ENCODE results near the gene LMBR1. TPM values are rescaled to one million over a fixed set of nuclear protein-coding genes. Genes with fewer than 3 reads are reported as not detected.

LMBR1 gene
- total and polyA plus RNA-seq, 2 donors: 27.7 to 29.7 TPM

DNA sequence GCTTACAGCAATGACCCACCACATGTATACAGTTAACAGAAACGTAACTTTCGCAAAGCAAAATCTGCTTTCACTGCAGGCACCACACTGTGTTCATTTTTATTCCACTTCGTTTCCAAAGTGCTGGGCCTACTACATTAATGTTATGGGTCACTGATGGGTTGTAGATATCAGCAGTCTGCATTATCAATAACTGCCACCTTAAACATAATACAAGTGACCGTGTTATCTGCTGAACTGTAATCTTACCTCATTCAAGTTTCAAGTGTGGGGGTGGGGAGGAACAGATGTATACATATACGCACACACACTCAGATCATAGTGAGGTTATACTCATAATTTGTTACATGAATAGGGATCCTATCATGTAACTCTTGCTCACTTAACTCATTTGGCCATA lies 231.3 kb downstream of the LMBR1 start:
- H3K27ac ChIP-seq (ENCODE audit: low read depth in 1 of 2, low read length in 1 of 2): no peak overlapping the region
- DNase-seq (ENCODE audit: low read depth in 6 of 9, low spot score in 9 of 9): no peak
- no peaks in the 10 kb centered on the region for H3K4me1 ChIP-seq (ENCODE audit: control insufficient read depth in 2 of 2, insufficient read depth in 2 of 2, low read length in 2 of 2)
- H3K36me3 ChIP-seq (ENCODE audit: control insufficient read depth in 2 of 2, insufficient read depth in 2 of 2, low read length in 1 of 2): no peaks in the 10 kb centered on the region
- WGBS: 98% methylated on average over 5 of the region's 5 CpGs
- no peaks in the 10 kb centered on the region for H3K9me3 ChIP-seq (ENCODE audit: control insufficient read depth in 2 of 2, insufficient read depth in 1 of 2, low read length in 1 of 2)
- no peaks in the 10 kb centered on the region for H3K27me3 ChIP-seq (ENCODE audit: control insufficient read depth in 2 of 2, insufficient read depth in 1 of 2, low read length in 1 of 2)
- H3K4me3 ChIP-seq (ENCODE audit: low read length in 2 of 2): no peak overlapping the region

DNA sequence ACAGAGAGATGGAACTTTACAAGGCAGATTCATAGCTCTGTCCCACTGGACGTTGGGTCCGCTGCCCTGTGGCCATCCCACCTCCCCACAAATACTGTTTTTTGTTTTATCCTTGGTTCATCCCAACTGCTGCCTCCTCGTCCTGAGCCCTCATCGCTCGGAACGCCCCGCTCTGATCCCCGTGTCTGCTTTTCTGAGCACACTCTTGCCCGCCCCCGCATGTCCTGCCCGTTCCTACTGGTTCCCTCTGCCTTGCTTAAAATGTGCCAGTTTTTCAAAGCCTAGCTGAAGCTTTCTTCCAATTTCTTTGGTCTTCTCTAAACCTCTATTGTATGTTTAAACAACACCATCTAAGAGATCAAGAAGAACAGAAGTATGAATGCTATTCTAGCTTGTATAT lies 233.0 kb downstream of the LMBR1 start:
- Histone ChIP-seq H3K4me3 (ENCODE audit: low read length in 2 of 2) (no peak overlapping the region), H3K4me1 (ENCODE audit: control insufficient read depth in 2 of 2, insufficient read depth in 2 of 2, low read length in 2 of 2) (no peaks in the 10 kb centered on the region)
- DNase-seq (ENCODE audit: low read depth in 6 of 9, low spot score in 9 of 9): no peak

DNA sequence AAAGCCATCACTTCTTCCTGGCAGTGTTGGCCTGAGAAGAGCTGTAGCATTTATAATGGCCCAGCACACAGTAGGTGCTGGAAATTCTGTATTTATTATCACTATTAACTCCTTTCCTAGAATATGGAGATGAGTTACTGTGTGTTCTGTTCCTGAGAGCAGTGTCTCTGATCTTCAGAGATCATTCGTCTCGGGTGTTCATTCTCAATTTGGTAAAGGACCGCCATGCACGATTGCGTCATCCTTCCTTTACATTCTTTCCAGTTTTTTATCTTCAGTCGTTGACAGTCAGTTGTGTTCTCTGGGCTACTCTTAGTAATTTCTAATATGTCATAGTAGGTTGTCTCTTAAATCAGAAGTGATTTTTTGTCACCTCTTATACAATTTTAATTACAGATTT lies 233.8 kb downstream of the LMBR1 start:
- 88% methylated on average over 6 of the region's 6 CpGs for WGBS
- Histone ChIP-seq H3K36me3 (ENCODE audit: control insufficient read depth in 2 of 2, insufficient read depth in 2 of 2, low read length in 1 of 2) (no peaks in the 10 kb centered on the region), H3K27me3 (ENCODE audit: control insufficient read depth in 2 of 2, insufficient read depth in 1 of 2, low read length in 1 of 2) (no peaks in the 10 kb centered on the region), H3K4me1 (ENCODE audit: control insufficient read depth in 2 of 2, insufficient read depth in 2 of 2, low read length in 2 of 2) (no peaks in the 10 kb centered on the region), H3K9me3 (ENCODE audit: control insufficient read depth in 2 of 2, insufficient read depth in 1 of 2, low read length in 1 of 2) (no peaks in the 10 kb centered on the region), H3K4me3 (ENCODE audit: low read length in 2 of 2) (no peak overlapping the region), H3K27ac (ENCODE audit: low read depth in 1 of 2, low read length in 1 of 2) (no peak overlapping the region)
- DNase-seq (ENCODE audit: low read depth in 6 of 9, low spot score in 9 of 9): no peak

More for the DNA sequence above, 233.0 kb downstream of the LMBR1 start:
- no peaks in the 10 kb centered on the region for H3K9me3 ChIP-seq (ENCODE audit: control insufficient read depth in 2 of 2, insufficient read depth in 1 of 2, low read length in 1 of 2)
- 77% methylated on average over 11 of the region's 11 CpGs for WGBS
- no peaks in the 10 kb centered on the region for H3K27me3 ChIP-seq (ENCODE audit: control insufficient read depth in 2 of 2, insufficient read depth in 1 of 2, low read length in 1 of 2)
- H3K27ac ChIP-seq (ENCODE audit: low read depth in 1 of 2, low read length in 1 of 2): no peak overlapping the region
- no peaks in the 10 kb centered on the region for H3K36me3 ChIP-seq (ENCODE audit: control insufficient read depth in 2 of 2, insufficient read depth in 2 of 2, low read length in 1 of 2)

DNA sequence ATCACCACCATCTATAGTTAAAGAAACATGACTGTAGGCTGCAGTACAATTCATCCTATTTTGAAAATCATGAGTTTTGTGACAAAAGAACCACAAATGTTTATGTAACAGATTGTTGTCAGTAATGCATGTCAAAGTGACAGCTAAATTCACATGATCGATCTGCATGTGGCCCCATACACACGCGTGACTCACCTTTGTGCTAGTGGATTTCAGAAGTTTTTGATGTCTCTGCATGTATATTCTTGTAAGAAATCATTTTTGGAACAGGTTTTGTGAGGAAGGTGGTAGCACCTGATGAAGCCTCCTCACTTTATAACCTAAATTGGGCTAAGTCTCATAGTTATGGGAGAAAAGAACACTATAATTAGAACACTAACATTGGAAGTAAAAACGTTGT lies 235.3 kb downstream of the LMBR1 start:
- DNase-seq (ENCODE audit: low read depth in 6 of 9, low spot score in 9 of 9): no peak
- no peaks in the 10 kb centered on the region for H3K4me1 ChIP-seq (ENCODE audit: control insufficient read depth in 2 of 2, insufficient read depth in 2 of 2, low read length in 2 of 2)
- 88% methylated on average over 4 of the region's 4 CpGs for WGBS
- H3K27me3 ChIP-seq (ENCODE audit: control insufficient read depth in 2 of 2, insufficient read depth in 1 of 2, low read length in 1 of 2): no peaks in the 10 kb centered on the region
- no peak overlapping the region for H3K4me3 ChIP-seq (ENCODE audit: low read length in 2 of 2)
- H3K9me3 ChIP-seq (ENCODE audit: control insufficient read depth in 2 of 2, insufficient read depth in 1 of 2, low read length in 1 of 2): no peaks in the 10 kb centered on the region
- no peaks in the 10 kb centered on the region for H3K36me3 ChIP-seq (ENCODE audit: control insufficient read depth in 2 of 2, insufficient read depth in 2 of 2, low read length in 1 of 2)
- H3K27ac ChIP-seq (ENCODE audit: low read depth in 1 of 2, low read length in 1 of 2): no peak overlapping the region

DNA sequence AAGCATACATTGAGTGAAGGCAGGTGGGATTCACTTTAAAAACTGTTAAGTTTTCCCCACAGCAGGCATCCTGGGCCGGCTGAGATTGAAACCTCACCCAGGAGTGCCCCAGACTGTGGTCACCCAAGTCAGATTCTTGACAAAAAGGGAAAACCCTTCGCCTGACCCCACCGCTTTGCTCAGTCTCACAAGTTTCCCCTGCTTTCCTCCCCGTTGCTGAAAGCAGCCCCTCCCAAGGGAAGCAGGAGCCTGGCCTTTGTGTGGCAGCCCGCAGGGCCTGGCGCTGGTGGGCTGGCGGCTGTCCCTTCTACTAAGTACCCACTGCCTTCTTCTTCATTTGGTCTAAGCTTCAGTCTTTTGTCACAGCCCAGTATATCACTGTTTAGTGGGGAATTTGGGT lies 236.4 kb downstream of the LMBR1 start:
- no peaks in the 10 kb centered on the region for H3K9me3 ChIP-seq (ENCODE audit: control insufficient read depth in 2 of 2, insufficient read depth in 1 of 2, low read length in 1 of 2)
- H3K27ac ChIP-seq (ENCODE audit: low read depth in 1 of 2, low read length in 1 of 2): no peak overlapping the region

DNA sequence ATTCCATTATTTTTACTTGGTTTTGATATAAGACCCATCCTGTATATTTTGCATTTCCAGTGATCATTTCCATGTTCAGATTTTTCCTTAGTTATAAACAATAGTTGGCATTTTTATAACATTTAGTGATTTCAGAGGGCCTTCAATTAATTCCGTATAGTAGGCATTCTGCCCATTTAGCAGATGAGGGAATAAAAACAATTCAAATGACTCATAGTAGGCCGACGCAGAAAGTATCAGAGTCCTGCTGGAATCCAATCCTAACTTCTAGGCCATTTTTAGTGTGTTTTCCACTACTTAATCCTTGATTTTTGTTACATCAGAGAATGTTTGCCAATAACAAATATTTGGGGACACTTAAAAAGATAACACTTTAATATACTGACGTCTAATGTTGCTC lies 237.0 kb downstream of the LMBR1 start:
- Histone ChIP-seq H3K4me3 (ENCODE audit: low read length in 2 of 2) (no peak overlapping the region), H3K4me1 (ENCODE audit: control insufficient read depth in 2 of 2, insufficient read depth in 2 of 2, low read length in 2 of 2) (no peaks in the 10 kb centered on the region), H3K27ac (ENCODE audit: low read depth in 1 of 2, low read length in 1 of 2) (no peak overlapping the region), H3K36me3 (ENCODE audit: control insufficient read depth in 2 of 2, insufficient read depth in 2 of 2, low read length in 1 of 2) (no peaks in the 10 kb centered on the region), H3K9me3 (ENCODE audit: control insufficient read depth in 2 of 2, insufficient read depth in 1 of 2, low read length in 1 of 2) (no peaks in the 10 kb centered on the region), H3K27me3 (ENCODE audit: control insufficient read depth in 2 of 2, insufficient read depth in 1 of 2, low read length in 1 of 2) (no peaks in the 10 kb centered on the region)
- no peak for DNase-seq (ENCODE audit: low read depth in 6 of 9, low spot score in 9 of 9)
- 95% methylated on average over 4 of the region's 4 CpGs for WGBS

More for the DNA sequence above, 236.4 kb downstream of the LMBR1 start:
- Histone ChIP-seq H3K36me3 (ENCODE audit: control insufficient read depth in 2 of 2, insufficient read depth in 2 of 2, low read length in 1 of 2) (no peaks in the 10 kb centered on the region), H3K27me3 (ENCODE audit: control insufficient read depth in 2 of 2, insufficient read depth in 1 of 2, low read length in 1 of 2) (no peaks in the 10 kb centered on the region), H3K4me1 (ENCODE audit: control insufficient read depth in 2 of 2, insufficient read depth in 2 of 2, low read length in 2 of 2) (no peaks in the 10 kb centered on the region), H3K4me3 (ENCODE audit: low read length in 2 of 2) (no peak overlapping the region)
- WGBS: 74% methylated on average over 7 of the region's 7 CpGs
- DNase-seq (ENCODE audit: low read depth in 6 of 9, low spot score in 9 of 9): no peak

DNA sequence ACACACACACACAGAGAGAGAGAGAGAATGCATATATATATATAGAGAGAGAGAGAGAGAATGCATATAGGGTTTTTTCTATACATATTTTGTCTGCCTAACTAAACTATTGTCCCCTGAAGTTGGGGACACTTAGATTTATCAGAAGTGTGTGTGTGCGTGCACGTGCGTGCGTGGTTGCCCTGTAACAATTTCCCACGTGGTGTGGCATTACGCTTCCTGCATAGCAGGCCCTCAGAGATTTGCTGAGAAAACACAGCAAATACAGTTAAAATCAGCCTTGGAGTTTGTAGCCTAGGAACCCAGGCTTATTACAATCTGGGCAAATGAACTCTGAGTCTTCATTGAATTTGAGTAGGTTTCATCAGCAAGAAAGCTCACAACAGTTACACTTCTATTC lies 237.7 kb downstream of the LMBR1 start:
- Histone ChIP-seq H3K27me3 (ENCODE audit: control insufficient read depth in 2 of 2, insufficient read depth in 1 of 2, low read length in 1 of 2) (peaks cover 0 to 4% of the 10 kb centered on the region in 2 donors), H3K9me3 (ENCODE audit: control insufficient read depth in 2 of 2, insufficient read depth in 1 of 2, low read length in 1 of 2) (no peaks in the 10 kb centered on the region), H3K4me1 (ENCODE audit: control insufficient read depth in 2 of 2, insufficient read depth in 2 of 2, low read length in 2 of 2) (no peaks in the 10 kb centered on the region), H3K4me3 (ENCODE audit: low read length in 2 of 2) (no peak overlapping the region), H3K27ac (ENCODE audit: low read depth in 1 of 2, low read length in 1 of 2) (no peak overlapping the region), H3K36me3 (ENCODE audit: control insufficient read depth in 2 of 2, insufficient read depth in 2 of 2, low read length in 1 of 2) (no peaks in the 10 kb centered on the region)
- peak in 1 of 9 donors; percentile 13 for DNase-seq (ENCODE audit: low read depth in 6 of 9, low spot score in 9 of 9)
- WGBS: 85% methylated on average over 6 of the region's 6 CpGs

DNA sequence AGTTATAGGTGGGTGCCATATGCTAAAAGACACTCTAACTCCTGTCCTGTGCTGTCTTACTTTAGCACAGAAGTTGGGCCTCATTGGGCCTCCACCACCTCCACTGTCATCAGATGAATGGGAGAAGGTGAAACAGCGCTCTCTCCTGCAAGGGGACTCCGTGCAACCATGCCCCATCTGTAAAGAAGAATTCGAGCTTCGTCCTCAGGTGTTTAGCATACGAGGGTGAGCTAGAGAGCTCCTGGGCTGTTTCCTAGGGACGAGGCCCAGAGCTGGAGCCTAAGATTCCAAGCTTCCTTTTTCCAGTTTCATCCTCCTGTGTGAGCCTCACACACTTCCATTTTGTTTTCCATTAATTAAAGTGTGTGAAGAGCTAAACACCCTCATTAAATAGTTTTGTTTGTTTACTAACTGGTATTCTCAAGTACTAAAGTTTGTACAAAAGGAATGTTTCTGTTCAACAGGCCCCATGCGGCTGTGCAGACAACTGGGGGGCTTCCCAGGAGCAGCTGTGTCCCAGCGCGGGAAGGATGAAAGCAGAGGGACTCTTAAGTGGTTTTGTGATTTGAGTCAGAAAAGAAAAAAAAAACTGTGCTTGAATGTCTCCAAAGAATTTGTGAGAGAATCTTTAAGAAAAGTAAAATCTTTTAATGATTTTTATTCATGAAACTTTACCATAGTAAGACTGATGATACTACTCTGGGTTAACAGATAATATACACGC lies 238.3 kb downstream of the LMBR1 start:
- WGBS: 90% methylated on average over 10 of the region's 10 CpGs
- H3K27me3 ChIP-seq (ENCODE audit: control insufficient read depth in 2 of 2, insufficient read depth in 1 of 2, low read length in 1 of 2): peaks cover 0 to 6% of the 10 kb centered on the region in 2 donors
- no peak overlapping the region for H3K4me3 ChIP-seq (ENCODE audit: low read length in 2 of 2)
- no peaks in the 10 kb centered on the region for H3K9me3 ChIP-seq (ENCODE audit: control insufficient read depth in 2 of 2, insufficient read depth in 1 of 2, low read length in 1 of 2)
- no peaks in the 10 kb centered on the region for H3K4me1 ChIP-seq (ENCODE audit: control insufficient read depth in 2 of 2, insufficient read depth in 2 of 2, low read length in 2 of 2)
- no peaks in the 10 kb centered on the region for H3K36me3 ChIP-seq (ENCODE audit: control insufficient read depth in 2 of 2, insufficient read depth in 2 of 2, low read length in 1 of 2)
- no peak overlapping the region for H3K27ac ChIP-seq (ENCODE audit: low read depth in 1 of 2, low read length in 1 of 2)
- DNase-seq (ENCODE audit: low read depth in 6 of 9, low spot score in 9 of 9): peak in 1 of 9 donors; percentile 44

DNA sequence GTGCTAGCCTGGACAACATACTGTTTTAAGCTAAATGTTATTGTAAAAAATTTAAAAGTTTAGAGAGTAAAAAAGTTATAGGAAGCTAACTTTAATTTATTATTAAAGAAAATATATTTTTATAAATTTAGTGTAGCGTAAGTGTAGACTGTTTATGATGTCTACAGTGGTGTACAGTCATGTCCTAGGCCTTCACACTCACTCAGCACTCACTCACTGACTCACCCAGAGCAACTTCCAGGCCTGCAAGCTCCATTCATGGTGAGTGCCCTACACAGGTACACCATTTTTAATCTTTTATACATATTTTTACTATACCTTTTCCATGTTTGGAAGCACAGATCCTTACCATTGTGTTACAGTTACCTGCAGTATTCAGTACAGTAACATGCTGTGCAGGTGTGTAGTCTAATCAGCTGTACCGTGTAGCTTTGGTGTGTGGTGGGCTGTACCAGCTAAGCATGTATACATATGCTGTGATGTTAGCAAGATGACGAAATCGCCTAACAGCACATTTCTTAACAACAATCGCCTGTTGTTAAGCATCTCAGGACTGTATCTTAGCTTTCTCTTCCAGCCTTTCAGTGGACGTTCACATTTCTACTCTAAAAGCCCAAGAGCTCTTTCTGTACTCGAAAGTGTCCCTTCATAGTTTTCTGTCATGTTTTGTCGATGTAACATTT lies 240.0 kb downstream of the LMBR1 start:
- Histone ChIP-seq H3K27ac (ENCODE audit: low read depth in 1 of 2, low read length in 1 of 2) (no peak overlapping the region), H3K27me3 (ENCODE audit: control insufficient read depth in 2 of 2, insufficient read depth in 1 of 2, low read length in 1 of 2) (peaks cover 0 to 6% of the 10 kb centered on the region in 2 donors), H3K4me1 (ENCODE audit: control insufficient read depth in 2 of 2, insufficient read depth in 2 of 2, low read length in 2 of 2) (no peaks in the 10 kb centered on the region), H3K9me3 (ENCODE audit: control insufficient read depth in 2 of 2, insufficient read depth in 1 of 2, low read length in 1 of 2) (no peaks in the 10 kb centered on the region), H3K4me3 (ENCODE audit: low read length in 2 of 2) (no peak overlapping the region), H3K36me3 (ENCODE audit: control insufficient read depth in 2 of 2, insufficient read depth in 2 of 2, low read length in 1 of 2) (no peaks in the 10 kb centered on the region)
- DNase-seq (ENCODE audit: low read depth in 6 of 9, low spot score in 9 of 9): no peak
- 97% methylated on average over 8 of the region's 8 CpGs for WGBS

All from thymus (tissue), 11 donors.